ACC112 (cell line): Measurements from ENCODE around the gene NPHP4.

Experiments
- H2AFZ ChIP-seq: fragments of 200-600 bp; sonication (generic); one replicate; pipeline ENCODE4 v1.6.0; 2017; ENCODE audit warnings: antibody characterized with exemption, low read length; ENCODE audit not compliant: unreplicated experiment
- H3K27ac ChIP-seq: fragments of 200-600 bp; sonication (generic); 2 replicates; pipeline ENCODE4 v1.5.1; 2014; ENCODE audit warnings: low read depth, mild to moderate bottlenecking, antibody characterized with exemption, low read length, moderate library complexity
- H3K27me3 ChIP-seq: fragments of 200-600 bp; sonication (generic); 2 replicates; pipeline ENCODE4 v1.6.1; 2014; ENCODE audit warnings: mild to moderate bottlenecking, antibody characterized with exemption, low read length, moderate library complexity, mixed read lengths; ENCODE audit not compliant: insufficient read depth
- H3K36me3 ChIP-seq: fragments of 200-600 bp; sonication (generic); 2 replicates; pipeline ENCODE4 v1.6.1; 2016; ENCODE audit warnings: mild to moderate bottlenecking, antibody characterized with exemption, low read length, moderate library complexity, mixed read lengths; ENCODE audit not compliant: insufficient read depth
- H3K4me1 ChIP-seq: fragments of 200-600 bp; sonication (generic); one replicate; pipeline ENCODE4 v1.6.1; 2016; ENCODE audit warnings: low read length, mixed read lengths; ENCODE audit not compliant: insufficient read depth, unreplicated experiment, control insufficient read depth
- H3K4me3 ChIP-seq: fragments of 200-600 bp; sonication (generic); 2 replicates; pipeline ENCODE4 v1.5.1; 2014; ENCODE audit warnings: mild to moderate bottlenecking, low read depth, low read length
- H3K79me2 ChIP-seq: fragments of 200-600 bp; sonication (generic); one replicate; pipeline ENCODE4 v1.6.0; 2016; ENCODE audit warnings: low read length; ENCODE audit not compliant: control insufficient read depth, unreplicated experiment, insufficient read depth

NPHP4 gene

GRCh38 chr1:5937373-5937857, 54.8 kb downstream of the NPHP4 start:
- peaks cover 3% of the 10 kb centered on the region for H3K4me1 ChIP-seq
- no peaks in the 10 kb centered on the region for H3K27me3 ChIP-seq
- H3K27ac ChIP-seq = no peak overlapping the region
- no peak overlapping the region for H3K4me3 ChIP-seq
- H2AFZ ChIP-seq = no peak overlapping the region
- no peaks in the 10 kb centered on the region for H3K79me2 ChIP-seq
- H3K36me3 ChIP-seq = no peaks in the 10 kb centered on the region; the same call in 1 of the 2 replicates

GRCh38 chr1:5936621-5937372, 55.4 kb downstream of the NPHP4 start:
- Histone ChIP-seq H2AFZ (no peak overlapping the region), H3K4me3 (no peak overlapping the region)

DNA sequence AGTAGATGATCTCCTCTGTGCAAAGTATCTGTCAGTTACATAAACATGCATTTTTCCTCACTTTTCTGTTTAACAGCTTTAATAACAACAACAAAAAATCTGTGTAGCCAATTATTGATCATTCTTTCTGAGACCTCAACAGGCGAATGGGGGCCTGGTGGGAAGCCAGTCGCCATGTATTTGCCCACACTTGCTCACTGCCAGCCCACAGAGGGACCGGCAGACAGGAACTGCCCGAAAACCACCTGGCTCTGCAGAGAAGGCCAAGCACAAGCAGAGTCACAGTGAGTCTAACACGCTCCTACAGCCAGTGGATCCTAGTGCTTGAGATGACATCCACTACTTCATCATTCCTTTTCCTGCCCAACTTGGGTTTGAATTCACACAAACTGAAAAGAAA, 56.1 kb downstream of the NPHP4 start:
- Histone ChIP-seq H3K79me2 (no peaks in the 10 kb centered on the region), H3K4me1 (peaks cover 3% of the 10 kb centered on the region), H2AFZ (no peak overlapping the region), H3K27me3 (no peaks in the 10 kb centered on the region), H3K27ac (no peak overlapping the region), H3K36me3 (no peaks in the 10 kb centered on the region; the same call in 1 of the 2 replicates), H3K4me3 (no peak overlapping the region)

More at GRCh38 chr1:5936621-5937372, 55.4 kb downstream of the NPHP4 start:
- H3K27me3 ChIP-seq = no peaks in the 10 kb centered on the region
- H3K79me2 ChIP-seq = no peaks in the 10 kb centered on the region
- H3K4me1 ChIP-seq = peaks cover 3% of the 10 kb centered on the region
- H3K36me3 ChIP-seq = no peaks in the 10 kb centered on the region; the same call in 1 of the 2 replicates
- no peak overlapping the region for H3K27ac ChIP-seq

DNA sequence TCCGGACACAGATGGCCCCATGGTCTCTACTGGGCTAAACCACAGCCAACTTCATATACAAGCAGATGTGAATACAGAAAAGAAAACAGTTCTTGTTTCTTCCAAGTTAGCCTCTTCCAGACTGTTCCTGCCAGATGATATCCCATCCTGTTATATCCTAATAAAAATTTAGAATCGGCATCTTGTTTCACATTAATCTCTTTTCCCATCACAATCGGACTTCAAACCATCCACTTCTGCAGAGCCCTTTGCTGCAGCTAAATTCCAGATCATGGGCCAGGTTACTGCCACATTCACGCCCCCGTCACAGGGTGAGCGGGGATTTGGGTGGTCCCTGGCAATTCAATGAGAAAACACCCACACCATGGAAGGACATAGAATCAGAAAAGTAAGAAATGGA, 57.2 kb downstream of the NPHP4 start:
- Histone ChIP-seq H3K36me3 (peaks cover 7% of the 10 kb centered on the region; the same call in 1 of the 2 replicates), H3K79me2 (no peaks in the 10 kb centered on the region), H3K4me1 (peaks cover 3% of the 10 kb centered on the region), H3K4me3 (no peak overlapping the region), H3K27me3 (no peaks in the 10 kb centered on the region), H2AFZ (no peak overlapping the region), H3K27ac (no peak overlapping the region)

DNA sequence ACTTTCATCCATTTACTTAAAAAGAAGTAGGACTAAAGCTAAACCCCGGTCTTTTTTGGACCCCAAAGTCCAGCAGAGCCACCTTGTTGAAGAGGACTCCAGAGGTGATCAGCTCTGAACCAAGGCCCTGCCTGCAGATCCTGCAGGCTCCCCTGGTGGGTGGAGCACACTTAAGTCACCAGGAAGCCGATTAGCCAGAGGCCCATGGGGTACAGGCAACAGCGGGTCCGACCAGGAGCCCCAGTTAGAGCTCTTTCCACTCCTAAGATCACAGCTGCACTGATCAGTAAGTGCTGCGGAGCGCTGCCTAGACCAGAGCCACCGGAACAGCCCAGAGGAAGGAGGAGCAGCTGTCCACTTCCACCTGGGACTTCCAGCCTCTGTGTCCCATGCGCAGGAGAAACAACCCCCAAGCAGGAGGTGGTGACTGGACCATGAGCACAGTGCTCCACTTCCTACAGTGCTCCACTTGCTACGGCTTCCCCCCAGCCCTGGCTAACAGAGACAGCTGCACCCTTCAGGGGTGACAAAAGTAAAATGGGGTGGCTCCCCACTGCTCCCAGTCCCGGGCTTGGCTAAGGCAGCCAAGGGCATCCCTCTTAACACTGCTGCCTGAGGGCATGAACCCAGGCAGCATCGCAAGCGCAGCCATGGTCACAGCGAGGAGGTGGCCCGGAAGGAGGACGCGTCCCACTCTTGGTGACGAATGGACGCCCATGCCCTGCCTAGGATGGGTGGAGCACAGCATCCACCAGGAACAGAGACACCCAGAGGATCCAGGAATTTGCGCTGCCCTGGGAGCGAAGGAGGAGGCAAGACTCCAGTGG, 58.0 kb downstream of the NPHP4 start:
- Histone ChIP-seq H2AFZ (no peak overlapping the region), H3K27me3 (no peaks in the 10 kb centered on the region), H3K4me1 (peaks cover 3% of the 10 kb centered on the region), H3K27ac (no peak overlapping the region), H3K79me2 (no peaks in the 10 kb centered on the region), H3K36me3 (peaks cover 7% of the 10 kb centered on the region; the same call in 1 of the 2 replicates), H3K4me3 (no peak overlapping the region)

DNA sequence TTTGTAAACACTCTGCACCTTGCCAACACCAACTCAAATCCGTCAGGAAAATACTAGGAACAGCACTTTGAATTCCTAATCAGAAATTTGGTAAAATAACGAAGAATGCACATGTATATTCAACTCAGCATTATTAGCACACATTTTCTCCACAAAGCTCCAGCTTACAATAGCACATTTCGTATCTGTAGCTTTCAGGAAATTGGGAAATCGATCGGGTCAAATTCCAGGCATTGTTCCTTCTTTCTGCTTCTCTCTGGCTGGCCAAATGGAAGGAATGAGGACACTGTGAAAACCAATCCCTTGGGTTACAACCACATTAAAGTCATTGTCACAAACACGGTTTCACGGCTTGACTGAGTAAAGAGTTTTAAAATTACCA, 58.6 kb downstream of the NPHP4 start:
- H3K4me3 ChIP-seq = no peak overlapping the region
- peaks cover 7% of the 10 kb centered on the region; the same call in 1 of the 2 replicates for H3K36me3 ChIP-seq
- H3K27ac ChIP-seq = no peak overlapping the region
- H3K4me1 ChIP-seq = peaks cover 3% of the 10 kb centered on the region
- H3K79me2 ChIP-seq = no peaks in the 10 kb centered on the region
- H2AFZ ChIP-seq = no peak overlapping the region
- no peaks in the 10 kb centered on the region for H3K27me3 ChIP-seq

DNA sequence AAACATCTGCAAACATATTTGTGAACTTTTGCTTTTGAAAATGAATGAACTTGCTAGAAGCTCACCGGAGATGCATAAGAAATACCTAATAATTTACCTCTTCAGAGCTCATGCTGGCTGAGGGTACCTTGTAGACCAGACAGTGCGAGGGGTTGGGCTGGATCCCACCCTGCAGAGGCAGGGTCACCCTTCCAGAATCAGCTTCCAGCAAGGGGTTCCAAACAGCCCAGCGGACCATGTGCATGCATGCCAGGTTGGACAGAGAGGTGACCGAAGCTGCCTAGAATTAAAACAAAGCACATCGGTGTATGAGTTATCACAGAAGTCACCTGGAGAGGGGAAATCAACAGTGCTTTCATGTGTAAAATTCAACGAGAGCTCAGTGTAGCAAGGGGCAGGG, 59.2 kb downstream of the NPHP4 start:
- Histone ChIP-seq H3K36me3 (peaks cover 7% of the 10 kb centered on the region; the same call in 1 of the 2 replicates), H2AFZ (no peak overlapping the region), H3K27me3 (no peaks in the 10 kb centered on the region), H3K79me2 (no peaks in the 10 kb centered on the region), H3K27ac (no peak overlapping the region), H3K4me3 (no peak overlapping the region), H3K4me1 (peaks cover 3% of the 10 kb centered on the region)

DNA sequence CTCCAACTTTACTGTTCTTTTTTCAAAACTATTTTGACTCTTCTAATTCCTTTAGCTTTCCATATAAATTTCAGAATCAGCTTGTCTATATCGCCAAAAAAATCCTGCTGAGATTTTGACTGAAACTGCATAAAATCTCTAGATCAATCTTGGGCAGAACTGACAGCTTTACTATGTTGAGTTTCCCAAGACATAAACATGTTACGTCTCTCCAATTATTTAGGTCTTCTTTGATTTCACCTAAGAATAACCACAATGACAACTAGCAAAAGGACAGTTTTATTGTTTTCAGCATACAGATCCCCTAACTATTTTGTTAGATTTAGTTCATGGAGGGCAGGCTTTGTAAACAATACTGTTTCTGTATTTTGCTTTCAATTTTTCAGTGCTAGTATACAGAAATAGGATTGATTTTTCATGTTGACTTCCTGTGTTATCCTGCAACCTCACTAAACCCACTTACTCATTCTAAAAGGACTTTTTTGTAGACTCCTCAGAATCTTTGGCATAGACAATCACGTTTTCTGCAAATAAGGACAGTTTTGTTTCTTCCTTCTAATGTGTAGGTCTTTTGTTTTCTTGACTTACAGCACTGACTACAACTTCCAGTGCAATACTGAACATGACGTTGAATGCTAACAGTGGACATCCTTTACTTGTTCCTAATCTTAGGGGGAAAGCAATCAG, 63.4 kb downstream of the NPHP4 start:
- Histone ChIP-seq H3K4me3 (no peak overlapping the region), H3K4me1 (peaks cover under 1% of the 10 kb centered on the region), H2AFZ (no peak overlapping the region), H3K27ac (no peak overlapping the region), H3K36me3 (peaks cover 7% of the 10 kb centered on the region; the same call in 1 of the 2 replicates), H3K27me3 (no peaks in the 10 kb centered on the region), H3K79me2 (no peaks in the 10 kb centered on the region)

GRCh38 chr1:5927506-5928370, 64.5 kb downstream of the NPHP4 start:
- Histone ChIP-seq H3K4me3 (no peak overlapping the region), H3K36me3 (peaks cover 7% of the 10 kb centered on the region; the same call in 1 of the 2 replicates), H3K27me3 (no peaks in the 10 kb centered on the region), H3K4me1 (no peaks in the 10 kb centered on the region), H3K27ac (no peak overlapping the region), H2AFZ (no peak overlapping the region), H3K79me2 (no peaks in the 10 kb centered on the region)
